ENCODE data around the gene EIF3A.

EIF3A gene

DNA sequence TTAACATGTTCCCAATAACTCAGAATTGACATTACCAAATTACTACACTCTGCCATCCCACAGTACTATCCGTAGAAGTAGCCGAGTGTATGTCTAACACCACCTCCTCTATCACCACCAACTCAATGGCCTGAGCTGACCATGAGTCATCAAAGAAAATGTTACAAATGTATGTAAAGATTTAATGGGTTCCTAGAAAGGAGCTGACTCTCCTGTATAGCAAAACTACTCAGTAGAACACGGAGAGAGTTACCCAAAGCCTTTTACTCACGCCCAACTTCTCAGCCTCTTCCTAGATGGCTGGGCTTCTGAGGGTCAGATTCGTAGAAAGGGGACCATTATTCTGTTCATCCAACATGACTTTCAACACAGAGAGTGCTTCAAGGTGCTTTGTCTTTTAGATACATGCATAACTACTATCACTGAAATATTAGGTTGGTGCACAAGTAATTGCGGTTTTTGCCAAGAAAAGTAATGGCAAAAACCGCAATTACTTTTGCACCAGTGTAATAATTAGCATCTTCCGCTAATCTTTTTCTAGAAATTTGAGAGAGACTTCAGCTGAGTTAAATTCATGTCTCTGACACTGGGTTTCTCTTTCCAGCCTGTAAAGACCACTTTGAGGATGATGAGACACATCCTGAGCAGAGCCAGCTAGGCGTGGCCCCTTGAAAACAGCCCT lies 75.1 kb downstream of the EIF3A start:
- no peak for DNase-seq

DNA sequence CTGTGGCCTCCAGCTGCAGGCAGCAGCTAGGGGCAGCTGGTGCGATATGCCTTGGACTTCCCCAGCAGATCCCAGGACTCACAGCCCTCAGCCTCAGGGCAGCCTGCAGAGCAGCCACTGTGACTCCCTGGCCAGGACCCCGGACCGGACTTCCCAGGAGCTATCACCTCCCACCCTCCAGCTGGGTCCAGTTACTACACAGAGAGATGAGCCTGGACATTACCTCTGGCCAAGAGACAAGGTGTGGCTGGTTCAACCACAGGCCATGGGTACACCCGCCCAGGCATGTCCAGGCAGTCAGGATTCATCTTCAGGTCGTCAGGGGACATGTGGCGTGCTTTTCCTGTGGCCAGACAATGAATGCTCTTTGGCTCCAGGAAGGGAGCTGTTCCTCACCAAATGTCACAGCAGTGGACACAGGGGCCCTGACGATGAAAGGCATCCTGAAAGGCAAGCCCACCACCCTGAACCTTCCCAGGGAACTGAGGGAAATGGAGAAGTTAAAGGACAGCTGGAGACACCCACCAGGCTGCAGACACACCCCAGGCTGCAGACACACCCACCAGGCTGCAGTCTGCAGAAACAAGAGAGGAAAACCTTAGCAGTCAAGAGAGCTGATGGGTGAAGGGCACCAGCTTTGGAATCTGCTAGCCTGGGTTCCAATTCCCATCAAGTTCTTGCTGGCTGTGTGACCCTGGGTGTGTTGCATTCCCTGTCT lies 76.9 kb downstream of the EIF3A start:
- DNase-seq = no peak

DNA sequence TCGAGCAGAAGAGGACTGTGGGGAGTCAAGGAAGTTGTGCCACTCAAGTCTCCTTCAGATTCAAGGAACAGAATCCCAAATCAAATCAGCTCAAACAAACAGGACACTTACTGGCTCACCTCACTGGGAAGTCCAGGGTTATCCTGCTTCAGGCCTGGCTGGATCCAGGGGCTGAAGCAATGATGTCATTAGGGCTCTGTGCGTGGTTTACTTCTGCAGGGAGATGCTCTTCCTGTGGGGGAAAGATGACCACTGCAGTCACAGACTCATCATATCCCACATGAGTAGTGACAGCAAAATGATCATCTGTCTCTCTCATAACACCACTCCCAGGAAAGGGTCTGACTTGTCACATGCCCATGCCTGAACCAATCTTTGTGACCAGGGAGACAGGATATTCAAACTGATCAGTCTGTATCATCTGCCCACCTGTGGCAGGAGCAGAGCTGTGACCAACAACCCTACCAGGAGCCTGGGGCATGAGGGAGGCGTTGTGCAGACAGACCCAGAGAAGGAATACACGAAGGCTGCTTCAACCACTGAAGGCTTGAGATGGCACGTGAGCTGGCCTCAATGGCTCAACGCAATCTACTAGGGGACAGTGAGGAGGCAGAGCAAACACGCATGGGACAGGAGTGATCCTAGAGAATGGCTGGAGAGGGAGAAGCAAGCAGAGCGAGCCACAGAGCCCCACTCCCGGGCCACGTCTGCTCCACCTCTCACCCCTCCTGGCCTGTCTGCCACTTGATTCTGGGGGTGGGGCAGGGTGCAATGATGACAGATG lies 78.7 kb downstream of the EIF3A start:
- DNase-seq = no peak

DNA sequence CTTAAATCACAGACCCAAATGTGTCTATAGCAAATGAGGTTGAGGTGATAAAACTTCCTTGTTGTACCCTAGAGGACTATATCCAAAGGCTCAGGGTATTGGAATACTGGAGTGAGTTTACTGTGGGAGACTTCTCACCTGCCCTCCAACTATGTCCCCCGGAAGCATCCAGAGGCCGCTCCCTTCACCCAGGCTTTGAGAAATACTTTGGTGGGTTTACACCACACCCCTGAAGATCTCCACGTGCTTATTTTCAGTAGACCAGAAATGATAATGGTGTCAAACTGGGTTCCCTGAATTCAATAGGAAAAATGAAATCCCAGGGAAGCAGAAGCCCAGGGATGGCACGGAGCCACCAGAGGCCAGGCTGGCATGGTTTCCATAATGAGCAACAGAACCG lies 82.4 kb downstream of the EIF3A start:
- DNase-seq = no peak

GRCh38 chr10:118997379-118997778 lies 83.2 kb downstream of the EIF3A start:
- DNase-seq = no peak

- no peak for DNase-seq
Observed at GRCh38 chr10:118995739-118996138, 84.9 kb downstream of the EIF3A start.

DNA sequence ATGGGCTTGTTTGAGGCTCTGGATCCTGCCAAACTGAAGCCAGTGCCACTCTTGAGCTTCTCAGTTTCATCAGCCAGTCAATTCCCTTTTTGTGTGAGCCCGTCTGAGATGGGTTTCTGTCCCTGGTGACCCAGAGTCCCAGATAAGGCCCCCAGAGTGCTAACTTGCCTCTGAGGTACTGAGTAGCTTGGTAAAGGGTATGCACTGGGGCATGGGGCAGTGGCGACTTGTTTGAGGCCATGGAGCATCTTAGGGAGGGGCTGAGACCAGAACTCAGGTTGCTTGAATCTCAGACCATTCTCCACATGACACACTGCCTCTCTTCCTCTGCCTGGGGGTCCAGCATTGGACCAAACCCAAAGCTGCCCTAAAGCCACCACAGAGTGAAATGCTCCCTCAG lies 86.3 kb downstream of the EIF3A start:
- no peak for DNase-seq

GRCh38 chr10:118993214-118993613 lies 87.4 kb downstream of the EIF3A start:
- DNase-seq = no peak

DNA sequence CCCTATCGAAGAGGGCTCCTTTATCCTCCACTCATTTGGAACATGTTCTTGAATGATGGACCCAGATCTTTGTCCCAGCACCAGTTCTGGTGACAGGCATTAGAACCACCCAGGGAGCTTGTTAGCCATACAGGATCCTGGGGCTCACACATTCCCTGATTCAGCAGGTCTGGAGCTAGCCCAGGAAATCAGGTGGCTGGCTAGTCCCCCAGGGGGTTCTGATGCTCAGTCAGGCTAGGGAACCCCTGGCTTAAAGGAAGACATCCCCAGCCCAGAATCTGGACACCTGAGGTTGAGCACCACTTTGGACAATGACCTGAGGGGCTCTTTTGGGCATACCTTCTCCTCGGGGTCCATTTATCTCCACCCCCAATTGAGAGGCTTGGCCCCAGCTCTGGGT lies 88.1 kb downstream of the EIF3A start:
- DNase-seq = no peak

GRCh38 chr10:118990326-118990725 lies 90.3 kb downstream of the EIF3A start:
- DNase-seq = no peak

DNA sequence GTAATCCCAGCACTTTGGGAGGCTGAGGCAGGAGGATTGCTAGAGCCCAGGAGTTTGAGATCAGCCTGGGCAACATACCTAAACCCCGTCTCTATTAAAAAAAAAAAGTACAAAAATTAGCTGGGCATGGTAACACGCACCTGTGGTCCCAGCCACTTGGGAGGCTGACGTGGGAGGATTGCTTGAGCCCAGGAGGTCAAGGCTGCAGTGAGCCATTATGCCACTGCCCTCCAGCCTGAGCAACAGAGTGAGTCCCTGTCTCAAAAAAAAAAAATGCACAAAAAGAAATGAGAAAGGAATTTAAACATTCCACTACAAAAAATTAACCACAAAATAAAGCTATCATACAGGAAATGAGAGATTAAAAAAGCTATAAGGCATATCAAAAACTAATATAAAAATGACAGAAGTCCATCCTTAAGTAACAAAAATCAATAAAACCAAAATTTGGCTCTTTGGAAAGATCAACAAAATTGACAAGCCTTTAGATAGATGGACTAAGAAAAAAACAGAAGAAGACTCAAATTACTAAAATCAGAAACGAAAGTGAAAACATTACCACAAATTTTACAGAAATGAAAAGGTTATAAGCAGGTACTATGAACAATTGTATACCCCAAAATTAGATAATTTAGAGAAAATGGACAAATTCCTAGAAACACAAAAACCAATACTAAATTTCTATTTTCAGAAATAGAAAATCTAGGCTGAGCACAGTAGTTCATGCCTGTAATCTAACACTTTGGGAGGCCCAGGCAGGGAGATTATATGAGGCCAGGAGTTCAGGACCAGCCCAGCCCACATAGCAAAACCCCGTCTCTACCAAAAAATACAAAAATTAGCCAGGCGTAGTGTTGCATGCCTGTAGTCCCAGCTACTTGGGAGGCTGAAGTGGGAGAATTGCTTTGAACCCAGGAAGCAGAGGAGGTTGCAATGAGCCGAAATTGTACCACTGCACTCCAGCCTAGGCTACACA lies 93.5 kb downstream of the EIF3A start:
- DNase-seq = no peak

- DNase-seq = no peak
Observed at GRCh38 chr10:118985576-118985975, 95.0 kb downstream of the EIF3A start.

All from CD4-positive, alpha-beta T cell treated with Interleukin-6 for 4 hours (primary cell).